Lower leg skin (tissue), 4 donors: ENCODE measurements around the gene C1QL3. TPM values are rescaled to one million over a fixed set of nuclear protein-coding genes. Genes with fewer than 3 reads are reported as not detected.

ENCODE experiments used
- DNase-seq, 2 donors: peaks; one replicate each; pipeline ENCODE4 v3.0.0-alpha.2; 2019; ENCODE audit warnings: low spot score in 2 of 2
- H3K4me3 ChIP-seq: fragments of 200-600 bp; sonication (generic); 2 replicates; pipeline ENCODE4 v1.5.1; 2017; ENCODE audit warnings: mild to moderate bottlenecking, low read depth; ENCODE audit not compliant: poor library complexity, severe bottlenecking
- POLR2A ChIP-seq, 2 donors: fragments of 450-650 bp; IDR thresholded peaks; one replicate each; pipeline ENCODE4 v1.6.1; 2016 to 2017; ENCODE audit warnings: antibody characterized with exemption in 2 of 2, mild to moderate bottlenecking in 1 of 2, moderate library complexity in 1 of 2
- WGBS, 2 donors: methylation state at CpG; one replicate each; pipeline ENCODE4 v1.1.5; 2018; 5-methylcytosine and 5-hydroxymethylcytosine counted together
- intact Hi-C: fragments of 100-400 bp; cut with DNase I; formaldehyde crosslinking; loops from one replicate; pipeline ENCODE4 v1.15.0; 2023; ENCODE audit warnings: low total_unique reads
- total RNA-seq, 4 donors: library from RNA; depleted of rRNA; stranded (reverse); fragments of >200 nt; gene quantifications; one replicate each; pipeline ENCODE4 v1.1.0, GENCODE V29; 2016
- TF ChIP-seq, protein P1 (sequence below), 3 donors: fragments of 450-650 bp; IDR thresholded peaks; one replicate each; pipeline ENCODE4 v1.5.1; 2016; ENCODE audit warnings: antibody characterized with exemption in 3 of 3, mild to moderate bottlenecking in 3 of 3, moderate library complexity in 2 of 3

C1QL3 gene
- total RNA-seq, 4 donors from 2014 or later, result 0.79 TPM; not detected in 3

DNA sequence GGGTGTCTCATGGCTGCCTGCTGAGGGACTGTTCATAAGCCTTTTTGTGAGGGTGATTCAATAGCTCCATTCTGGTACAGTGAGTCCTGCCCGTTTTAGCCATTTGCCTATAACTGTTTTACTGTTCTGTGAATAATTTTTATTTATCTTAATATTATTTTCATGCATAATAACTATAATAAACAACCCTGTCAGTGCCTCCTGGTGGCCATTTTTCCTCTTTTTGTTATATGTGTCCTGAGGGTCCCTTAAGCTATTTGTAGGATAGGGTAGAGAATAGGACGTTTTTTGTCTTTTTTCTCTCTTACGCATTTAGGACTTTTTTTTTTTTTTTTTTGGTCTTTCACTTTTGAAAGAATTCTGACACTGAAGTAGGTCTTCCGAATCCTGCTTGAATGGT, 2.9 kb downstream of the C1QL3 start:
- no peak overlapping the region for H3K4me3 ChIP-seq
- TF ChIP-seq POLR2A (IDR thresholded peaks at IDR 0.05), result no peak
- TF ChIP-seq, protein P1, sequence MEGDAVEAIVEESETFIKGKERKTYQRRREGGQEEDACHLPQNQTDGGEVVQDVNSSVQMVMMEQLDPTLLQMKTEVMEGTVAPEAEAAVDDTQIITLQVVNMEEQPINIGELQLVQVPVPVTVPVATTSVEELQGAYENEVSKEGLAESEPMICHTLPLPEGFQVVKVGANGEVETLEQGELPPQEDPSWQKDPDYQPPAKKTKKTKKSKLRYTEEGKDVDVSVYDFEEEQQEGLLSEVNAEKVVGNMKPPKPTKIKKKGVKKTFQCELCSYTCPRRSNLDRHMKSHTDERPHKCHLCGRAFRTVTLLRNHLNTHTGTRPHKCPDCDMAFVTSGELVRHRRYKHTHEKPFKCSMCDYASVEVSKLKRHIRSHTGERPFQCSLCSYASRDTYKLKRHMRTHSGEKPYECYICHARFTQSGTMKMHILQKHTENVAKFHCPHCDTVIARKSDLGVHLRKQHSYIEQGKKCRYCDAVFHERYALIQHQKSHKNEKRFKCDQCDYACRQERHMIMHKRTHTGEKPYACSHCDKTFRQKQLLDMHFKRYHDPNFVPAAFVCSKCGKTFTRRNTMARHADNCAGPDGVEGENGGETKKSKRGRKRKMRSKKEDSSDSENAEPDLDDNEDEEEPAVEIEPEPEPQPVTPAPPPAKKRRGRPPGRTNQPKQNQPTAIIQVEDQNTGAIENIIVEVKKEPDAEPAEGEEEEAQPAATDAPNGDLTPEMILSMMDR (IDR thresholded peaks at IDR 0.05), result no peak
- no peak for DNase-seq
- intact Hi-C loops, result no loop called here
- 80 to 87% methylated on average over 4 of the region's 4 CpGs for WGBS, 2 donors

GRCh38 chr10:16510843-16511242, 10.8 kb downstream of the C1QL3 start:
- DNase-seq, result no peak
- TF ChIP-seq, protein P1 (IDR thresholded peaks at IDR 0.05), result no peak
- no peak for TF ChIP-seq POLR2A (IDR thresholded peaks at IDR 0.05)
- 92 to 94% methylated on average over 9 of the region's 9 CpGs for WGBS, 2 donors
- intact Hi-C loops, result no loop called here
- no peak overlapping the region for H3K4me3 ChIP-seq

GRCh38 chr10:16509996-16510395, 11.7 kb downstream of the C1QL3 start:
- intact Hi-C loops, result no loop called here
- DNase-seq, result no peak
- TF ChIP-seq POLR2A (IDR thresholded peaks at IDR 0.05), result no peak
- TF ChIP-seq, protein P1 (IDR thresholded peaks at IDR 0.05), result no peak
- no peak overlapping the region for H3K4me3 ChIP-seq
- WGBS, 2 donors, result 75 to 82% methylated on average over 5 of the region's 5 CpGs

DNA sequence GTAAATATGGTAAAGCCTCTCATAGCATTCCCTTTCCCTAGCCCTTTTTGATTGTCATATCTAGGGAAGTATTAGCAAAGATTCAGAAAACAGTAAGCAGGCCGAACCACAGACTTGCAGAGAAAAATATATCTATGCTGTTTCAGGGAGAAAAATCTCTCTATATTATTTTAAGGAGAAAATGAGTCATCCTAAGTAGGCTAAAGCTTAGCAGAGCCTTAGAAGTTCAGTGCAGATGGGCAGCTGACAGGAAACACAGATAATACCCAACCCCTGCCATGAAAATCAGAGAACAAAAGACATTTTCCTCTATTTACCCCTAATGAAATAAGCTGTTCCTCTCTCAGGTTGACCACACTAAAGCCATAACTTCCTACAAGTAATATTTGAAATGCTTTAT, 16.5 kb downstream of the C1QL3 start:
- no peak overlapping the region for H3K4me3 ChIP-seq
- no peak for DNase-seq
- WGBS, 2 donors, result 94 to 95% methylated on average over 1 of the region's 1 CpG
- TF ChIP-seq POLR2A (IDR thresholded peaks at IDR 0.05), result no peak
- TF ChIP-seq, protein P1 (IDR thresholded peaks at IDR 0.05), result no peak
- intact Hi-C loops, result no loop called here

GRCh38 chr10:16497911-16498310, 23.8 kb downstream of the C1QL3 start:
- WGBS, 2 donors, result 95 to 97% methylated on average over 4 of the region's 4 CpGs
- DNase-seq, result no peak
- TF ChIP-seq, protein P1 (IDR thresholded peaks at IDR 0.05), result no peak
- no peak for TF ChIP-seq POLR2A (IDR thresholded peaks at IDR 0.05)
- H3K4me3 ChIP-seq, result no peak overlapping the region
- intact Hi-C loops, result no loop called here

GRCh38 chr10:16493884-16494536, 27.7 kb downstream of the C1QL3 start:
- no peak overlapping the region for H3K4me3 ChIP-seq
- intact Hi-C loops, result no loop called here
- WGBS, 2 donors, result 83 to 85% methylated on average over 10 of the region's 10 CpGs
- DNase-seq, result no peak
- TF ChIP-seq, protein P1 (IDR thresholded peaks at IDR 0.05), result no peak
- no peak for TF ChIP-seq POLR2A (IDR thresholded peaks at IDR 0.05)
